ENCODE data around the gene TBX3.

GRCh38 chr12:114631242-114631641, 52.7 kb downstream of the TBX3 start:
- TF ChIP-seq CTCF (IDR thresholded peaks at IDR 0.05; ENCODE audit: borderline replicate concordance, extremely low read depth, low read length, poor library complexity, severe bottlenecking) = no peak
- no peak for TF ChIP-seq EZH2 (IDR thresholded peaks at IDR 0.05; ENCODE audit: borderline replicate concordance, low read depth, low read length, severe bottlenecking)
